Nucleus accumbens (tissue), 56 donors: ENCODE measurements around the gene AFAP1.
A peak's percentile ranks its signal among the peaks of the same experiment; 100 is the strongest.

Experiments used
- DNase-seq, 56 donors: peaks; one replicate each; lab custom pipeline; 2025; lab: John Stamatoyannopoulos, UW

The AFAP1 gene

GRCh38 chr4:7763106-7763505 lies 176.6 kb downstream of the AFAP1 start:
- DNase-seq: no peak

- DNase-seq: no peak
Measured at GRCh38 chr4:7762376-7763030, 177.2 kb downstream of the AFAP1 start.

- DNase-seq: peak in 47 of 56 donors; percentile 5 to 84 (median 41)
Measured at GRCh38 chr4:7761720-7762119, 177.9 kb downstream of the AFAP1 start.

GRCh38 chr4:7761312-7761711 lies 178.3 kb downstream of the AFAP1 start:
- DNase-seq: no peak

GRCh38 chr4:7760706-7761105 lies 179.0 kb downstream of the AFAP1 start:
- no peak for DNase-seq

- no peak for DNase-seq
Measured at GRCh38 chr4:7760228-7760627, 179.4 kb downstream of the AFAP1 start.

- no peak for DNase-seq
Measured at GRCh38 chr4:7759635-7760034, 180.0 kb downstream of the AFAP1 start.

GRCh38 chr4:7759216-7759615 lies 180.4 kb downstream of the AFAP1 start:
- DNase-seq: no peak

- DNase-seq: no peak
Measured at GRCh38 chr4:7758476-7758875, 181.2 kb downstream of the AFAP1 start.

- DNase-seq: no peak
Measured at GRCh38 chr4:7757501-7758471, 181.9 kb downstream of the AFAP1 start.

GRCh38 chr4:7756561-7757355 lies 182.9 kb downstream of the AFAP1 start:
- DNase-seq: no peak

- DNase-seq: no peak
Measured at GRCh38 chr4:7756071-7756470, 183.6 kb downstream of the AFAP1 start.

GRCh38 chr4:7755561-7755960 lies 184.1 kb downstream of the AFAP1 start:
- DNase-seq: no peak

- DNase-seq: no peak
Measured at GRCh38 chr4:7754565-7755262, 184.9 kb downstream of the AFAP1 start.

GRCh38 chr4:7753931-7754465 lies 185.7 kb downstream of the AFAP1 start:
- no peak for DNase-seq

- DNase-seq: no peak
Measured at GRCh38 chr4:7753271-7753670, 186.4 kb downstream of the AFAP1 start.

GRCh38 chr4:7752649-7753048 lies 187.0 kb downstream of the AFAP1 start:
- no peak for DNase-seq

GRCh38 chr4:7750972-7751371 lies 188.7 kb downstream of the AFAP1 start:
- no peak for DNase-seq

GRCh38 chr4:7750523-7750922 lies 189.1 kb downstream of the AFAP1 start:
- no peak for DNase-seq

- DNase-seq: no peak
Measured at GRCh38 chr4:7747566-7747965, 192.1 kb downstream of the AFAP1 start.
